Measurements from ENCODE around the gene FZD8.

Gene FZD8

GRCh38 chr10:35588836-35589235, 53.3 kb downstream of the FZD8 start:
- TF ChIP-seq ZC3H10 (CRISPR knock-in tag; IDR thresholded peaks at IDR 0.05) (no peak), TCF4 (CRISPR knock-in tag; IDR thresholded peaks at IDR 0.05; ENCODE audit: borderline replicate concordance) (no peak), TOX (CRISPR knock-in tag; IDR thresholded peaks at IDR 0.05; ENCODE audit: borderline replicate concordance) (no peak), BACH2 (CRISPR knock-in tag; IDR thresholded peaks at IDR 0.05; ENCODE audit: borderline replicate concordance) (no peak), ZNF565 (CRISPR knock-in tag; conservative IDR thresholded peaks at IDR 0.05; ENCODE audit: low read depth) (no peak), ZFP30 (CRISPR knock-in tag; IDR thresholded peaks at IDR 0.05) (no peak), ZFP3 (CRISPR knock-in tag; IDR thresholded peaks at IDR 0.05) (no peak), ARNTL (CRISPR knock-in tag; IDR thresholded peaks at IDR 0.05; ENCODE audit: borderline replicate concordance, low read depth) (no peak), SNAI2 (CRISPR knock-in tag; IDR thresholded peaks at IDR 0.05) (no peak), RARB (CRISPR knock-in tag; IDR thresholded peaks at IDR 0.05) (no peak), GLIS3 (CRISPR knock-in tag; IDR thresholded peaks at IDR 0.05) (no peak), ZNF70 (CRISPR knock-in tag; IDR thresholded peaks at IDR 0.05) (no peak), TSHZ2 (CRISPR knock-in tag; IDR thresholded peaks at IDR 0.05) (no peak), ESRRG (CRISPR knock-in tag; IDR thresholded peaks at IDR 0.05) (no peak), PPARA (CRISPR knock-in tag; IDR thresholded peaks at IDR 0.05; ENCODE audit: borderline replicate concordance) (no peak)
- TF ChIP-seq, protein P1, sequence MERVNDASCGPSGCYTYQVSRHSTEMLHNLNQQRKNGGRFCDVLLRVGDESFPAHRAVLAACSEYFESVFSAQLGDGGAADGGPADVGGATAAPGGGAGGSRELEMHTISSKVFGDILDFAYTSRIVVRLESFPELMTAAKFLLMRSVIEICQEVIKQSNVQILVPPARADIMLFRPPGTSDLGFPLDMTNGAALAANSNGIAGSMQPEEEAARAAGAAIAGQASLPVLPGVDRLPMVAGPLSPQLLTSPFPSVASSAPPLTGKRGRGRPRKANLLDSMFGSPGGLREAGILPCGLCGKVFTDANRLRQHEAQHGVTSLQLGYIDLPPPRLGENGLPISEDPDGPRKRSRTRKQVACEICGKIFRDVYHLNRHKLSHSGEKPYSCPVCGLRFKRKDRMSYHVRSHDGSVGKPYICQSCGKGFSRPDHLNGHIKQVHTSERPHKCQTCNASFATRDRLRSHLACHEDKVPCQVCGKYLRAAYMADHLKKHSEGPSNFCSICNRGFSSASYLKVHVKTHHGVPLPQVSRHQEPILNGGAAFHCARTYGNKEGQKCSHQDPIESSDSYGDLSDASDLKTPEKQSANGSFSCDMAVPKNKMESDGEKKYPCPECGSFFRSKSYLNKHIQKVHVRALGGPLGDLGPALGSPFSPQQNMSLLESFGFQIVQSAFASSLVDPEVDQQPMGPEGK (CRISPR knock-in tag; IDR thresholded peaks at IDR 0.05; ENCODE audit: borderline replicate concordance), result no peak
- TF ChIP-seq, protein P2, sequence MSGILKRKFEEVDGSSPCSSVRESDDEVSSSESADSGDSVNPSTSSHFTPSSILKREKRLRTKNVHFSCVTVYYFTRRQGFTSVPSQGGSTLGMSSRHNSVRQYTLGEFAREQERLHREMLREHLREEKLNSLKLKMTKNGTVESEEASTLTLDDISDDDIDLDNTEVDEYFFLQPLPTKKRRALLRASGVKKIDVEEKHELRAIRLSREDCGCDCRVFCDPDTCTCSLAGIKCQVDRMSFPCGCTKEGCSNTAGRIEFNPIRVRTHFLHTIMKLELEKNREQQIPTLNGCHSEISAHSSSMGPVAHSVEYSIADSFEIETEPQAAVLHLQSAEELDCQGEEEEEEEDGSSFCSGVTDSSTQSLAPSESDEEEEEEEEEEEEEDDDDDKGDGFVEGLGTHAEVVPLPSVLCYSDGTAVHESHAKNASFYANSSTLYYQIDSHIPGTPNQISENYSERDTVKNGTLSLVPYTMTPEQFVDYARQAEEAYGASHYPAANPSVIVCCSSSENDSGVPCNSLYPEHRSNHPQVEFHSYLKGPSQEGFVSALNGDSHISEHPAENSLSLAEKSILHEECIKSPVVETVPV (CRISPR knock-in tag; IDR thresholded peaks at IDR 0.05), result no peak
- TF ChIP-seq, protein P3, sequence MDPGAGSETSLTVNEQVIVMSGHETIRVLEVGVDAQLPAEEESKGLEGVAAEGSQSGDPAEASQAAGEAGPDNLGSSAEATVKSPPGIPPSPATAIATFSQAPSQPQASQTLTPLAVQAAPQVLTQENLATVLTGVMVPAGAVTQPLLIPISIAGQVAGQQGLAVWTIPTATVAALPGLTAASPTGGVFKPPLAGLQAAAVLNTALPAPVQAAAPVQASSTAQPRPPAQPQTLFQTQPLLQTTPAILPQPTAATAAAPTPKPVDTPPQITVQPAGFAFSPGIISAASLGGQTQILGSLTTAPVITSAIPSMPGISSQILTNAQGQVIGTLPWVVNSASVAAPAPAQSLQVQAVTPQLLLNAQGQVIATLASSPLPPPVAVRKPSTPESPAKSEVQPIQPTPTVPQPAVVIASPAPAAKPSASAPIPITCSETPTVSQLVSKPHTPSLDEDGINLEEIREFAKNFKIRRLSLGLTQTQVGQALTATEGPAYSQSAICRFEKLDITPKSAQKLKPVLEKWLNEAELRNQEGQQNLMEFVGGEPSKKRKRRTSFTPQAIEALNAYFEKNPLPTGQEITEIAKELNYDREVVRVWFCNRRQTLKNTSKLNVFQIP (CRISPR knock-in tag; IDR thresholded peaks at IDR 0.05; ENCODE audit: borderline replicate concordance, low read depth), result no peak
- ATAC-seq, result no peak

Measured in SK-N-SH treated with all-trans-retinoic acid at 6 μM for 48 hours (cell line).